D721Med (cell line): ENCODE data around the gene DNAJC5G.

Source experiments
- DNase-seq: peaks from one replicate; pipeline ENCODE4 v3.0.0; 2011; ENCODE audit warnings: low spot score; ENCODE audit not compliant: insufficient read length
- FAIRE-seq: peaks from 2 replicates; lab custom pipeline; 2011; peaks lifted over from hg19 to GRCh38; lab: Jason Lieb, UNC
- CTCF ChIP-seq: IDR thresholded peaks from 2 replicates; pipeline ENCODE4 v1.5.1; 2012; ENCODE audit warnings: mild to moderate bottlenecking, control low read depth; ENCODE audit not compliant: insufficient read depth; ENCODE audit errors: missing control alignments

Gene DNAJC5G

GRCh38 chr2:27275211-27276150, at the start of gene DNAJC5G:
Gene DNAJC5G (plus strand): TSS chr2:27275433. CDS start chr2:27276729, 1,296 bp downstream.
- FAIRE-seq (no peak), DNase-seq (no peak)
- TF ChIP-seq CTCF = no peak

DNA sequence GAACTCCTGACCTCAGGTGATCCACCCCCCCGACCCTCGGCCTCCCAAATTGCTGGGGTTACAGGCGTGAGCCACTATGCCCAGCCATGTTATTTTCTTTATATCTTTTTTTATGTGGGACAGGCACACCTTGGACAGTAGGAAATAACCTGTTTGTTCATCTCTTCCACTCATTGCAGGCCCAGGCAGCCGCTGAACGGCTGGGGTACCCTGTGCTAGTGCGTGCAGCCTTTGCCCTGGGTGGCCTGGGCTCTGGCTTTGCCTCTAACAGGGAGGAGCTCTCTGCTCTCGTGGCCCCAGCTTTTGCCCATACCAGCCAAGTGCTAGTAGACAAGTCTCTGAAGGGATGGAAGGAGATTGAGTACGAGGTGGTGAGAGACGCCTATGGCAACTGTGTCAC, 49.7 kb upstream of the DNAJC5G start:
- FAIRE-seq = no peak
- TF ChIP-seq CTCF = no peak

GRCh38 chr2:27227501-27227900, 47.7 kb upstream of the DNAJC5G start:
- peak; percentile 53 for FAIRE-seq
- no peak for DNase-seq
- TF ChIP-seq CTCF = no peak

More for the DNA sequence above, 49.7 kb upstream of the DNAJC5G start:
- no peak for DNase-seq

DNA sequence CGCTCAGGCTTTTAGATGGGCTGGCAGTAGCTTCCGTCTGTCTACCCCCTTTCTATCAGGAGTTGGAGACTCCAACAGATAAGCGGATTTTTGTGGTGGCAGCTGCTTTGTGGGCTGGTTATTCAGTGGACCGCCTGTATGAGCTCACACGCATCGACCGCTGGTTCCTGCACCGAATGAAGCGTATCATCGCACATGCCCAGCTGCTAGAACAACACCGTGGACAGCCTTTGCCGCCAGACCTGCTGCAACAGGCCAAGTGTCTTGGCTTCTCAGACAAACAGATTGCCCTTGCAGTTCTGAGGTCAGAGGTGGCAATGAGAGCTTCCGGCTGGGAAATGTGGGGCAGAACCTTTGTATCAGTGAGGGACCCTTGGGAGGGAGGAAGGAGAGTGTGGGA, 43.3 kb upstream of the DNAJC5G start:
- FAIRE-seq = no peak
- TF ChIP-seq CTCF = no peak
- DNase-seq = no peak

DNA sequence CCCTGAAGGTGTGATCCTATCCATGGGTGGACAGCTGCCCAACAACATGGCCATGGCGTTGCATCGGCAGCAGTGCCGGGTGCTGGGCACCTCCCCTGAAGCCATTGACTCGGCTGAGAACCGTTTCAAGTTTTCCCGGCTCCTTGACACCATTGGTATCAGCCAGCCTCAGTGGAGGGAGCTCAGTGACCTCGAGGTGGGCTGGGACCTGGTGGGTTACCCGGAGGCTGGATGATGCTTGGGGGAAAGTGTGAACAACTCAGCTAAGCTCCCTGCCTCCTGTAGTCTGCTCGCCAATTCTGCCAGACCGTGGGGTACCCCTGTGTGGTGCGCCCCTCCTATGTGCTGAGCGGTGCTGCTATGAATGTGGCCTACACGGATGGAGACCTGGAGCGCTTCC, 41.9 kb upstream of the DNAJC5G start:
- no peak for DNase-seq
- FAIRE-seq = no peak
- no peak for TF ChIP-seq CTCF

- no peak for TF ChIP-seq CTCF
- DNase-seq (no peak), FAIRE-seq (no peak)
These were observed 39.1 kb upstream of the DNAJC5G start for GRCh38 chr2:27236136-27236535.

DNA sequence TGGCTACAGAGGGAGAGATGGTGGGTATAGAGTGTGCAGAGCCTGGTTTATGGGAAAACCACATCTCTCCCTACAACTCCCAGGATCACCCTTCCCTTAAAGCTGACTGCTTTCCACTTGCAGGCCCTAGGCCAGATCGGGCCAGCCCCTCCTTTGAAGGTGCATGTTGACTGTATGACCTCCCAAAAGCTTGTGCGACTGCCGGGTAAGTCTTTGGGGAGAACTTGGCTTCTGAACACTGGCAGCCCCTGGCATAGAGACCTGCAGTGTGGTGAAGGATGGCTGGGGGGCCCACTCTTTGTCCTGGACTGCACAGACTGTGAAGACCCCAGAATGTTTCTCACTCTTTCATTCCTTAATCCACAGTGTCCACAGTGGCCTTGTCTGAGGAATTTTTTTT, 38.6 kb upstream of the DNAJC5G start:
- FAIRE-seq = no peak
- DNase-seq = no peak

More for the DNA sequence above, 38.6 kb upstream of the DNAJC5G start:
- TF ChIP-seq CTCF = no peak
